Measurements from ENCODE around the gene DLG2.

The DLG2 gene

DNA sequence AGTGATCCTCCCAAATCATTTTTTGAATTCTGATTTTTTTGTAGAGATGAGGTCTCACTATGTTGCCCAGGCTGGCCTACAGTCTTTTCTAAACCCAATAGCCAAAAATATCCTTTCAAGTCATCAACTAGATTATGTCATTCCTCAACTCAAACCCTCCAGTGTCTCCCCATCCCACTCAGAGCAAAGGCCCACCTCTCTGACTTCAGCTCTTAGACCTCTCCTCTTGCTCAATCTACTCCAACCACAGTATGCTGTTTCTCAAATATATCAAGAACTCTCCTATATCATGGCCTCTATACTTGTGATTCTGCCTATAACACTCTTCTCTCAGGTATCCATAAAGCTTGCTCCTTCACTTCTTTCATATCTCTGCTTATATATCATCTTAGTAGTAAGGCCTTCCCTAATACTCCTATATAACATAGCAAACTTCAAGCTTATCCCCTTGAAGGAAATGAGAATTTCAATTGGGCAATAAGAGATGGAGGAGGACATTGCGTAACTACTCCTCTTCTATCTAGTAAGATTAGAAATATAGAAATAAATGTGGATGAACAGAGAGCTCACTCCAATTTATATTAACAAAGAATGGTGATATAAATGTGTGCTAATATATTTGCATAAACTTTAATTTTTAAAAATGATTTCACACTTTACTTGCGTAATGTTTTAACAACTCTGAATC is 24.5 kb downstream of the DLG2 start:
- DNase-seq = no peak
- Histone ChIP-seq H3K27me3 (ENCODE audit: insufficient read depth, low read depth, severe bottlenecking) (no peaks in the 10 kb centered on the region), H3K4me3 (ENCODE audit: low read depth, low read length) (no peak overlapping the region), H3K36me3 (no peaks in the 10 kb centered on the region), H3K9me3 (ENCODE audit: severe bottlenecking) (no peaks in the 10 kb centered on the region), H3K27ac (no peak overlapping the region)
- TF ChIP-seq, protein P1, sequence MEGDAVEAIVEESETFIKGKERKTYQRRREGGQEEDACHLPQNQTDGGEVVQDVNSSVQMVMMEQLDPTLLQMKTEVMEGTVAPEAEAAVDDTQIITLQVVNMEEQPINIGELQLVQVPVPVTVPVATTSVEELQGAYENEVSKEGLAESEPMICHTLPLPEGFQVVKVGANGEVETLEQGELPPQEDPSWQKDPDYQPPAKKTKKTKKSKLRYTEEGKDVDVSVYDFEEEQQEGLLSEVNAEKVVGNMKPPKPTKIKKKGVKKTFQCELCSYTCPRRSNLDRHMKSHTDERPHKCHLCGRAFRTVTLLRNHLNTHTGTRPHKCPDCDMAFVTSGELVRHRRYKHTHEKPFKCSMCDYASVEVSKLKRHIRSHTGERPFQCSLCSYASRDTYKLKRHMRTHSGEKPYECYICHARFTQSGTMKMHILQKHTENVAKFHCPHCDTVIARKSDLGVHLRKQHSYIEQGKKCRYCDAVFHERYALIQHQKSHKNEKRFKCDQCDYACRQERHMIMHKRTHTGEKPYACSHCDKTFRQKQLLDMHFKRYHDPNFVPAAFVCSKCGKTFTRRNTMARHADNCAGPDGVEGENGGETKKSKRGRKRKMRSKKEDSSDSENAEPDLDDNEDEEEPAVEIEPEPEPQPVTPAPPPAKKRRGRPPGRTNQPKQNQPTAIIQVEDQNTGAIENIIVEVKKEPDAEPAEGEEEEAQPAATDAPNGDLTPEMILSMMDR (IDR thresholded peaks at IDR 0.05; ENCODE audit: low read depth, low read length) = no peak

DNA sequence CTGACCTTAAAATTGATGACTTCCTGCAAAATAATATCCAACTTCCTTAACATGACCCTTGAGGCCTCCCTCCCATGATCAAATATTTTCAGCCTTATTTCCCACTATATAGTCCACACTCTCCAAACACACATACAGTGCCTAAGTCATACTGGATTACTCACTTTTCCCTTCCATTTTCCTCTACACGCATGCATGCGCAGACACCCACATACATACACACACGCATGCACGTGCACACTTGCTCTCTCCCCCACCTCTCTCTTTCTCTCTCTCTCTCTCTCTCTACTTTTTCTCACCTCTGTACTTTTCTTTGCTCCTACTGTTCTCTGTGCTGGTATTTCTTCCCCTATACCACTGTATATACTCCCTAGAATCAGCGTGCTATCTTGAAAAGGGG is 28.1 kb downstream of the DLG2 start:
- TF ChIP-seq, protein P1 (IDR thresholded peaks at IDR 0.05; ENCODE audit: low read depth, low read length) = no peak
- no peaks in the 10 kb centered on the region for H3K9me3 ChIP-seq (ENCODE audit: severe bottlenecking)
- H3K27me3 ChIP-seq (ENCODE audit: insufficient read depth, low read depth, severe bottlenecking) = no peaks in the 10 kb centered on the region
- no peak overlapping the region for H3K27ac ChIP-seq
- H3K36me3 ChIP-seq = no peaks in the 10 kb centered on the region
- no peak overlapping the region for H3K4me3 ChIP-seq (ENCODE audit: low read depth, low read length)
- DNase-seq = no peak

DNA sequence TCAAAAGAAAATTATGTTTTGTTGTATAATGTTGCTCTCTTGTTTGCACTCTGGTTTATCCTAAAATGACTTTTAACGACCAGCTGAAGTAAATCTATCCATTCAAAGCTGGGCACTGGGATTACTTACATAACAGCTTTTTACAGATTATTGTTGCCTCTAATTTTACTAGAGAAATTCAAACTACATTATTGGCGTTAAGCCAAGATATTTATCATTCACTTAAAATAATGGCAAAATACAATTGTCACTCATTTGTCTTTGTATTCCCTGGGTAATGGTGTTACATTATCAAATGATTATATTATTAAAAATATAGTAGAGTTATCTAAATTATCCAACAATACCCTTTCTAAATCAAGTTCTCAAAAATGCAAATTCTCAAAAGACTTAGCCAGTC is 30.3 kb downstream of the DLG2 start:
- TF ChIP-seq, protein P1 (IDR thresholded peaks at IDR 0.05; ENCODE audit: low read depth, low read length) = no peak

DNA sequence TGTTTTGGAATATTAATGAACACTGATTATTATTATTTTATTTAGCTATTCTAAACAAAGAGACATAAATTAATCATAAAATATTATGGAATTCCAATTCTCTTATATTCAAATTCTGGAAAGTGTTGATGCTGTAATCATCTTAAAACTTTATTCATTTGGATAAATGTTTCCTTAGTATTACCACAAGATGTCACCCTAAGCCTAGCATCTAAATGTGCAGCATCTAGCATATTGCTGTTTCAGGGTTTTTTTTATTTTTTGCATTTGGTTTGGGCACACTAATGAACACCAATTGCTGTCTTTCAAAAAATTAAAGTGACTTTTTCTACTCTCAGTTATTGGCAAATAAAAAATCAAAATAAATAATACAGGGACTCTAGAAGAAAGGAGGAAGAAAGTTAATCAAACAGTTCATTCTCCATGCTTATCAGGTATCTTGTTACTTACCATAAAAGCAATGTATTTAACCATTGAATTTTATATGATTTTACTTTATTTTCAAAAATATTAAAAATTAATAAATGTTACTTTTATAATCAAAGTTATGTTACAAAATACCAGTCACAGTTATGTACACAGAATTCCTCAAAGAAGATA is 31.8 kb downstream of the DLG2 start:
- H3K9me3 ChIP-seq (ENCODE audit: severe bottlenecking) = no peaks in the 10 kb centered on the region
- H3K27me3 ChIP-seq (ENCODE audit: insufficient read depth, low read depth, severe bottlenecking) = no peaks in the 10 kb centered on the region
- H3K4me3 ChIP-seq (ENCODE audit: low read depth, low read length) = no peak overlapping the region
- H3K36me3 ChIP-seq = no peaks in the 10 kb centered on the region
- no peak overlapping the region for H3K27ac ChIP-seq
- TF ChIP-seq, protein P1 (IDR thresholded peaks at IDR 0.05; ENCODE audit: low read depth, low read length) = peak; percentile 34
- DNase-seq = no peak

More for the DNA sequence above, 30.3 kb downstream of the DLG2 start:
- no peaks in the 10 kb centered on the region for H3K36me3 ChIP-seq
- no peaks in the 10 kb centered on the region for H3K9me3 ChIP-seq (ENCODE audit: severe bottlenecking)
- no peak for DNase-seq
- no peak overlapping the region for H3K4me3 ChIP-seq (ENCODE audit: low read depth, low read length)
- no peak overlapping the region for H3K27ac ChIP-seq
- H3K27me3 ChIP-seq (ENCODE audit: insufficient read depth, low read depth, severe bottlenecking) = no peaks in the 10 kb centered on the region

DNA sequence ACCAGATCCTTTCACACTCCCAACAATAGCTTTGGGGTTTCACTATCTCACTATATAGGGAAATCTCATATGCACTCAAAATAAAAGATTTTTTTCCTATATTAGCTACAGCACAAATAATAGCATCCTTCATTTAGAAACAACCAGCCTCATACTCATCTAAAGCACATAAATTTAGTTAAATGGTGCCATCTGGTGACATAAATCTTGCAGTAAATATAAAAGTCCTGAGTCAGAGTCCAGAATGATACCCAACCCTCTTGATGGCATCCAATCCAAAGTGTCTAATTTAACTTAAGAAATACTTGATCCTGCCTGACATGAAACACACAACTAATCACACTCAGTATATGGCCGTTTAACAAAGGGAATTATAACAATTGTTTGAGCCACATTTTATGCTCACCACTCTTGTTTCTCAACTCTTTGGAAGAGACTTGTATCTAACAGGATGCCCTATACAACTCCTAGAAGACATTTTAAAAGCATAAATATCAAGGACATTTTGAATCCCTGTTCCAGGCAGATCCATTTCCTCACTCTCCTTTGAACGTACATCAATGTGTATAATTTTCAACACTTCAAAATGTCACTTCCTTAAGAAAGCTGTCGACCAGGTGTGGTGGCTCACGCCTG is 36.2 kb downstream of the DLG2 start:
- H3K4me3 ChIP-seq (ENCODE audit: low read depth, low read length) = no peak overlapping the region
- peaks cover 5% of the 10 kb centered on the region for H3K9me3 ChIP-seq (ENCODE audit: severe bottlenecking)
- H3K27ac ChIP-seq = no peak overlapping the region
- no peak for DNase-seq
- no peaks in the 10 kb centered on the region for H3K36me3 ChIP-seq
- no peaks in the 10 kb centered on the region for H3K27me3 ChIP-seq (ENCODE audit: insufficient read depth, low read depth, severe bottlenecking)
- TF ChIP-seq, protein P1 (IDR thresholded peaks at IDR 0.05; ENCODE audit: low read depth, low read length) = 0 out of 2 replicates have a peak, but pooled peaks have one; percentile 5

Measured in WERI-Rb-1 (cell line).